Fibroblast of upper back skin (primary cell): ENCODE results near the gene ALPP.

Experiments
- DNase-seq: peaks from one replicate; pipeline ENCODE4 v3.0.0-alpha.2; 2013

ALPP gene

DNA sequence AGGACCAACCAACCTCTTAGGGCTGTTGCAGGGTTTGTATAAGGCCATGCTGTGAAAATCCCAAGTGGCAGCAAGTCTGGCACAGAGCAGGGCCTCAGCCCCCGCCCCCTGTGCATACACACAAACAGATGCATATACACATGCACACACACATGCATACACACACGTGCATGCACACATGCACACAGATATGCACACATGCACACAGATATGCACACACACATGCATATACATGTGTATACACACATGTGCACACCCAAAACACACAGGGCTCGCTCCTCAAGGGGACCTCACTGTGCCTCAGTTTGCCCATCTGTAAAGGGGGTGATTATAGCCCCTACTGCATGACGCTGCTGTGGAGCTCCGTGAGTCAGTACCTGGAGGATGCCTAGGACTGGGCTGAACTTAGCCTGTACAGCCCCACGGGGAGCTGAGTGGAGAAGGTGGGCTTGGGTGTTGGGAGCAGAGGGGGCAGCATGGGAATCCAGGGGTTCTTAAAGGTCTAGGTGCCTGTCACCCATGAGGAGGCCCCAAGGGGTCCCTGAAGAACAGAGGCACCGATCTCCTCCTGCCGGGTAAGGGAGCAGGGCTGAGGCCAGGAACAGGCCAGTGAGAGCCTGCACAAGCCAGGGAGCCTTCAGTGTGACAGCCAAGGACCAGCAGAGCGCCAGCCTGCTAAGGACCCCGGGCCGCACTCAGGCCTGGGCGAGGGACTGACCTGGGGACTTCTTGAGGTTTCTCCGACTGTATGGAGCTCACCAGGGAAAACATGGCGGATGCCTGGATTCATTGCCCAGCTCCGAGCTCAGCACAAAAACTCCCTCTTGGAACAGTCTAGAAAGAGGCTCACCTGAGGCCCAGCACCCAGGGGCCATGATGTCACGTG lies 53.4 kb downstream of the ALPP start:
- DNase-seq = no peak
